Brain pericyte (primary cell): Measurements from ENCODE around the gene CDK7.

ENCODE experiments used
- DNase-seq: peaks from one replicate; pipeline ENCODE4 v3.0.0-alpha.2; 2012; ENCODE audit warnings: low read depth, low spot score

Gene CDK7

DNA sequence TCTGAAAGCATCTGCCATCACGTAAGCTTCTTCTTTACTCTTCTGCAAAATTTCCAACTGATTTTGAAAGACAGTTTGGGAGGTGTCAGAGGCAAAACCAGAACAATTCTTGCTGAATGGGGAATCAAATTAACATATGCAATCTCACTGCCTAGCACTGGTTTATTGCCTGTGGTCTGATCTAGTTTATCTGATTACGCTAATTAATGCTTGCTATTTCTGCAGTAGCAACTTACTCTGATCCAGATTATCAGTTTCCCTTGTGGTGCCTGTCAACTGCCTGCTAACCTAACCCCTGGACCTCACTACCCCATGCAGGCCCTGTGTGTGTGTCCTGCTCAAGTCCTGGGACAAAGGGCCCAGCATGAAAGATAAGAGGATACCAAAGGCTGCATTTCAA lies 57.6 kb downstream of the CDK7 start:
- no peak for DNase-seq

DNA sequence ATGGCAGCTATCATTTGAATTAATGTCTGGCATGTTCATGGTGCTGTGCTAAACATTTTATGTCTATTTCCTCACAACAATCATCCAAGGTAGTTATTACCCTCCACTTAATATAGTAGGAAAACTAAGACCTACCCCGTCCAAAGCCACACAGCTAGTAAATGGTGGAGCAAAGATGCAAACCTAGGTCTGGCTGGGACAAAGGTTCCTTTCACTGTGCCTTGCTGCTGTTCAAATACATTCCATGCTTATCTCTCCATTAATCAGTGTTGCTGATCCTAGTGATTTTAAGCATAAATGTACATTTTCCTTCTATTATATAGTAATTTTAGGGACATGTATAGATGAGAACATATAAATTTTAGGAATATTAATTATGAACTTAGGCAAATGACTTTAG lies 59.2 kb downstream of the CDK7 start:
- DNase-seq, result no peak

DNA sequence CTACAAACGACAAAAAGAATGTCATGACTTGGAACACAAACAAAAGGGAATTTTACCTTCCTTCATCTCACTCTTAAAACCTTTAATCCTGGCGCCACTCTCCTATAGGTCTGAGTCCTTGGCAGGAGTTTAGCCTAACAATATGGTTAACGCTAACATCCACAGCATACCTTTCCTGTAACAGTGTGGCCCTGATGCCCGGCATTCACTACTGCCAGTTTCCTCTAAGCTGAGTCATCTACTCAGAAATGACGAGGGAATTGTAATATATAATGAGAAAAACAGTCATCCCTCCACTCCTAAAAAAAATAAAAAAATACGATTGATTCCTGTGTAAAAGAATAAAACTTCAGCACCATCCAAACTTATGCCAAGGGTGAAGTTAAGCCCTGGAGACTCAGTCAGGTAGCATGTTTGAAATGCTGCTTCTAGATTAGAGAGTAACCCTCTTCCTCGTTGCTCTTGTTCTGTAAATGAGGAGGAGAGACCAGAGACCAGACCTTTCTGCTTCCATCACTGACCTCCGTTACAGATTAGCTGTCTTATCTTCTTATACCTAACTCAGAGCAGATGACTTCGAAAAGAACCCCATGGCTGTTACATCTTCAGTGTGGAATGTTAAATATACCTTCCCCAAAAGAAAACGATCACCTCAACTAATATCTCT lies 60.5 kb downstream of the CDK7 start:
- DNase-seq, result no peak

DNA sequence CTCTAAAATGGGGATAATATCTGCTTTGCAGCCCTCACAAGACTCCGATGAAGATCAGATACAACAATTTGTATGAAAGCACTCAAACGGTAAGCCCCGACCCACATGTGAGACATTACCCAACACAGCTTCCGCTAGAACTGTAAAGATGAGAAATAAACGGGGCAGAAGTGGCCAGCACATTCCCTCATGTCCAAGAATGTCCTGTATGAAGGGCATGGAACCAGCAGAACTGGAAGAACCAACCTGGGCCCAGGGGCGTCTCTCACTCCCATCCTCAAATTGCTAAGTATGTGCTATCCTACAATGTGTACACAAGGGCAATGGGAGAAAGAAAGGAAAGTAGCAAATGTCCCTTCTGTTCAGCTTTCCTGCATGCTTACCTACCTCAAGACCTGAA lies 64.9 kb downstream of the CDK7 start:
- no peak for DNase-seq

DNA sequence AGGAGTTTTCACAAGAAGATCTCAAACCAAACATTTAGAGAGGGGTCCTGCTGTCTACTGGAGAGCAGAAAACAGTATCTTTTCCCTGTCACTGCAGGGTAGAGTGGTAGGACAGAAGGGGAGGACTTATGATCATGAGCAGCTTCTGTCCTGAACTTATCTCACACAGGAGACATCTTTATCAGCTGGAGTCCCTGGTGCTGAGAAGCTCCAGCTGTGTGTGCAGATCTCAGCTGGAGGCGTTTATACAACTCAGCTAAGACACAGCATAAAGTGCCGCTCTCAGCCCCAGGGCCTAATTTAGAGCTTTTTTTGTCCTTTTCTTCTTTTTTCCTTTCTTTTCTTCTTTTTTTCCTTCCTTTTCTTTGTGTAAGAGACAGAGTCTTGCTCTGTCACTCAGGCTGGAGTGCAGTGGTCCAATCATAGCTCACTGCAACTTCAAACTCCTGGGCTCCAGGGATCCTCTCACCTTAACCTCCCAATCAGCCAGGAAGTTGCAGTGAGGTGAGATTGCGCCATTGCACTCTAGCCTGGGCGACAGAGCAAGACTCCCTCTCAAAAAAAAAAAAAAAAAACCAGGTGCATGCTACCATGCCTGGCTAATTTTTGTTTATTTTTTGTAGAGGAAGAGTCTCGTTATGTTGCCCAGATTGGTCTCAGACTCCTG lies 66.0 kb downstream of the CDK7 start:
- no peak for DNase-seq

DNA sequence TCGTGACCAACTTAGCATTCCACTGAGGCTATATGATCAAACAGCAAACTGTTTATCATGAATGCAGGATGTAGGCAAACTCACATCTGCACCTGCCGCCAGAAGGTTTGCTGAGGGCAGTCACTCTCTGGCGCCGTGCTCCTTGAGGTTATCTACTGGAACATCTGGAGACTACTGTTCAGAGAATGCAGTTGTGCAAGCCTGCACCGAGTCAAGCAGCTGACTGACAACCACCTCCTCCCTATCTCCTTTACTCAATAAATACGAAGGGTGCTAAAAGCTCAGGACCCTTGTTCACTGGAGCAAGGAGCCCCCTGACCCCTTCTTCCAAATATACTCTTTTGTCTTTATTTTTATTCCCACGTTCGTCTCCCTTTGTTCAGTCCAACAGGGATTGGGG lies 70.8 kb downstream of the CDK7 start:
- no peak for DNase-seq

DNA sequence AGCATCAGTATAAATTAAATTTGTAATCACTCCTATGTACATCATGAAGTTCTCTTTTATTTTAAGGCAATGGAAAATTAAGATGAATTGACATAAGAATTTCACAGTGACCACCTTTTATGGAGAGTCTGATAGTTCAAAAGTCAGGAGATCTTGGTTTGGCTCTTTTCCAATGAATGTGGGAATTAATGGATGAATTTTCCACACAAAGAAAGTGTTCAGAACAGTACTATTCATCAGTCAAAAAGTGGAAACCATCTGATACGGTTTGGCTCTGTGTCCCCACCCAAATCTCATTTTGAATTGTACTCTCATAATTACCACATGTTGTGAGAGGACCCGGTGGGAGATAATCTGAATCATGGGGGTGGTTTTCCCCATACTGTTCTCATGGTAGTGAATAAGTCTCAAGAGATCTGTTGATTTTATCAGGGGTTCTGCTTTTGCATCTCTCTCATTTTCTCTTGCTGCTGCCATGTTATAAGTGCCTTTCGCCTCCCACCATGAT lies 73.4 kb downstream of the CDK7 start:
- no peak for DNase-seq

DNA sequence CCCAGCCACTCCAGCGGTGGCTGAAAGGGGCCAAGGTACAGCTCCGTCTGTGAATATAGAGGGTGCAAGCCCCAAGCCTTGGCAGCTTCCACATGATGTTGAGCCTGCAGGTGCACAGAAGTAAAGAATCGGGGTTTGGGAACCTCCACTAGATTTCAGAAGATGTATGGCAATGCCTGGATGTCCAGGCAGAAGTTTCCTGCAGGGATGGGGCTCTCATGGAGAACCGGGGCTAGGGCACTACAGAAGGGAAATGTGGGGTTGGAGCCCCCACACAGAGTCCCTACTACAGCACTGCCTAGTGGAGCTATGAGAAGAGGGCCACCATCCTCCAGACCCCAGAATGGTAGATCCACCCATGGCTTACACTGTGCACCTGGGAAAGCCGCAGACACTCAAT lies 74.7 kb downstream of the CDK7 start:
- no peak for DNase-seq

DNA sequence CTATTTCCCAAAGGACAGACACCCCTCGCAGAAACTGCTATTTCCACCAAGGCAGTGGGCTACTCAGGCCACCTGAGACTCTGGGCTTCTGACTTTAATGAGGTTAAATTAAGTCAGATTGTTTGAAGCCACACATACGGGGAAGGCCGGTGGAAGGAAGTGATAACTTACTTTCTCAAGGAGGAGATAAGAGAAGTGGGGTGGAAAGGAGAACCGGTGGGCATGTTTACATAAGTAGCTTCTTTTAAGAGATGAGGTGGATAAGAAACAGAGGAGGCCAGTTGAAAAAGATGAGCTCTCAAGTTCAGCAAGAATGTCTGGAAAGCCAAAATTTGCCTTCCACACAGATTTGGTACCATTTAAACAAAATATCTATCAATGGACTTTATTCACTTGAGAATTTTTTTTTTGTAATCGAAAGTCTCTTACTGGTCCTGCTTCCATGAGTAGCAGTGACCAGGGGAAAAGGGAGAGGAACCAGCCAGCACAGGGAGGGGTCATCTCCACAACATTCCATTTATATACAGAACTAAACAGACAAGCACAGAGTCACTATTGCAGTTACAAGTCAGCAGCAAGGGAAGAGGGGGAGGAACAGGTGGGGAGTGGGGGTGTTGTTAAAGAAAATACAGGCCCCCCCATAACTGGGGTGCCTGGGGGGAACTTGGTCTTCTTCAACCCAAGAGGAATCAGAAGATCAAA lies 77.9 kb downstream of the CDK7 start:
- no peak for DNase-seq

DNA sequence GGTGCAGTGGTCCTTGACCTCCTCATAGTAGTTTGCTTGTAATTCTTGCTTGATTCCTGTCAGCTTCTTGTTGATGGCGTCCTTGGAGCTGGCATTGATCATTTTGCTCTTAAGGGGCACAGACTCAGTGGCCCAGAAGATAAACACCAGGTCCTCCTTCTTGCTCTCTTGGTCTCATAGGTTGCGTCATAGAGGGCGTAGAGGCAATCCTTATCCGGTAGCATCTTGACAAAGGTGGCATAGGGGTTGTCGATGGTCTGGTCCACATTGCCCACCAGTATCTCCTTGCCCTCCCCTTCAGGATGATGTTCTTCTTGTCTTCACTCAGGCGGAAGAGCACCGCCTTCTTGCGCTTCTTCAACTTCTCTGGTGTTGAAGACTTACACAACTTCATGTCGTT lies 78.7 kb downstream of the CDK7 start:
- DNase-seq, result no peak

DNA sequence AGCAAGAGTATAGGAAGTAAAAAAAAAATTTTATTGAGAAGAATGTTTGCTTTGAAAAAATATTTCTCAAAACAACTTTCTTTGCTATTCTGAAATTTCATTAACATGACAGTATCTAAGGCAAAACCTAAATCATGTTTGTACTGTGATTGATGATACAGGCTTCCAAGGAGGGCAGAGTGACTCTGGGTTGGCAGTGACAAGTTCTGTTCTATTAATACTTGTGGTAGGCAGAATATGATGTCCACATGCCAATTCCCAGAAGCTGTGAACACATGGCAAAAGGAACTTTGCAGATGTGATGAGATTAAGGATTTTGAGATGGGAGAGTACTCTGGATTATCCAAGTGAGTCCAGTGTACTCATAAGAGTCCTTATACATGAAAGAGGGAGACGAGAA lies 81.3 kb downstream of the CDK7 start:
- DNase-seq, result no peak

DNA sequence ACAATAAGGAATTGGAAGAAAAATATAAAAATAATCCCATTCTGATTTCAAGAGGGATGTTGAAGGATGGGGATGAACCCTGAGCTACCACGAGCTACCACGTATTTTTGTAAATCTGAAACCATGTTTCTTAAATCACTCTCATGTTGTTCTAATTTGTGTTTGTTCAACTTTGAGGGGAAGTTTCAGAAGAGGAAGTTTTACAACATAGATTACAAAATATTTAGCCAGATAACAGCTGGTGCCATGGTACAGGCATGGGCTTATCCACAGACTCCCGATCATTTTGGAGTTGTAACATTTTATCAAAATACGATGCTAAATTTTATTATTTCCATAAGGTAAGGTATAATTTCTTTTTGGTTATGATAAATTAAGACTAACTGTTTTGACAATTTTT lies 82.7 kb downstream of the CDK7 start:
- DNase-seq, result no peak

DNA sequence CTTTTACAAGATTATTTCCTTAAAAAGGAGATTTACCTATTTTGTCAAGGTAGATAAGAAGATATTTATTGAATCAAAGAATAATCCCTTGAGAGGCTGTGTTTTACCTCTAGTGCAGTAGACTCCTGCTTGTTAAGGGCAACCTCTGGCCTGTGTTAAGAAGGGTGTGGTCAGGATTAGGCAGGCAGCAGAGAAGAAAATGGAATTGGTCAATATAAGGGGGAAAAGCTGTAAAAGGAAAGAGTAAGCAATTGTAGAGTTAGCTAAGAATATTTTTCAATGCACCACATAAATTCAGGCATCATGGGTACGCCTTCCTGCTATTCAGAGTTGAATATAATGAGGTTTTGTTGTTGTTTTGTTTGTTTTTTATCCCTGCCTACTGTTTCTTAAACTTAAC lies 91.7 kb downstream of the CDK7 start:
- DNase-seq, result no peak
